ENCODE results near the gene HOXA2. TPM values are rescaled to one million over a fixed set of nuclear protein-coding genes. Genes with fewer than 3 reads are reported as not detected.

The HOXA2 gene
- total RNA-seq (1 to 10 TPM; 4.4 to 8.1 TPM), polyA plus RNA-seq (ENCODE audit: insufficient read length in 2 of 2) (10 to 100 TPM; 17.7 to 17.9 TPM)
- long read RNA-seq, donor 1, transcript HOXA2-201 (2 exons, 1,814 nt), result major isoform, 6 of 12 reads
- long read RNA-seq, donor 1, transcript HOXA2-202 (1 exons, 1,993 nt), result major isoform, 6 of 12 reads
- long read RNA-seq, donor 1, partial matches to known transcripts, result 0 of 12 reads
- long read RNA-seq, donor 1, other reads (novel, unspliced or antisense), result 0 of 12 reads
- long read RNA-seq, donor 2, transcript HOXA2-202 (1 exons, 1,993 nt), result minor isoform, 5 of 12 reads
- long read RNA-seq, donor 2, transcript HOXA2-201 (2 exons, 1,814 nt), result major isoform, 7 of 12 reads
- long read RNA-seq, donor 2, partial matches to known transcripts, result 0 of 12 reads
- long read RNA-seq, donor 2, other reads (novel, unspliced or antisense), result 0 of 12 reads
- long read RNA-seq, donor 3, transcript HOXA2-202 (1 exons, 1,993 nt), result minor isoform, 5 of 11 reads
- long read RNA-seq, donor 3, transcript HOXA2-201 (2 exons, 1,814 nt), result major isoform, 6 of 11 reads
- long read RNA-seq, donor 3, partial matches to known transcripts, result 0 of 11 reads
- long read RNA-seq, donor 3, other reads (novel, unspliced or antisense), result 0 of 11 reads
- long read RNA-seq, donor 4, transcript HOXA2-201 (2 exons, 1,814 nt), result minor isoform, 8 of 19 reads
- long read RNA-seq, donor 4, transcript HOXA2-202 (1 exons, 1,993 nt), result major isoform, 11 of 19 reads
- long read RNA-seq, donor 4, partial matches to known transcripts, result 0 of 19 reads
- long read RNA-seq, donor 4, other reads (novel, unspliced or antisense), result 0 of 19 reads

GRCh38 chr7:27102581-27103442 lies at the start of gene HOXA2:
HOXA2 (minus strand) TSS chr7:27102683; CDS start chr7:27102500, 183 bp downstream.
- Histone ChIP-seq H3K36me3 (ENCODE audit: control insufficient read depth, insufficient read depth, low read length) (peaks cover 14% of the 10 kb centered on the region), H3K27ac (ENCODE audit: low read depth, low read length) (peak within 1 kb of the TSS; percentile 98), H3K4me3 (ENCODE audit: low read depth, low read length) (peak within 1 kb of the TSS; percentile 85), H3K4me1 (ENCODE audit: control insufficient read depth, insufficient read depth, low read length) (peaks cover 60% of the 10 kb centered on the region), H3K9me3 (ENCODE audit: control insufficient read depth, insufficient read depth, low read length) (no peaks in the 10 kb centered on the region), H3K27me3 (ENCODE audit: control insufficient read depth, insufficient read depth, low read length) (peaks cover 21% of the 10 kb centered on the region)
- peak in 5 of 6 donors; percentile 72 to 96 (median 88) for DNase-seq (ENCODE audit: low read depth in 4 of 6, low spot score in 6 of 6)
- WGBS (ENCODE audit: insufficient coverage), result 4% methylated on average over 13 of the region's 29 CpGs

DNA sequence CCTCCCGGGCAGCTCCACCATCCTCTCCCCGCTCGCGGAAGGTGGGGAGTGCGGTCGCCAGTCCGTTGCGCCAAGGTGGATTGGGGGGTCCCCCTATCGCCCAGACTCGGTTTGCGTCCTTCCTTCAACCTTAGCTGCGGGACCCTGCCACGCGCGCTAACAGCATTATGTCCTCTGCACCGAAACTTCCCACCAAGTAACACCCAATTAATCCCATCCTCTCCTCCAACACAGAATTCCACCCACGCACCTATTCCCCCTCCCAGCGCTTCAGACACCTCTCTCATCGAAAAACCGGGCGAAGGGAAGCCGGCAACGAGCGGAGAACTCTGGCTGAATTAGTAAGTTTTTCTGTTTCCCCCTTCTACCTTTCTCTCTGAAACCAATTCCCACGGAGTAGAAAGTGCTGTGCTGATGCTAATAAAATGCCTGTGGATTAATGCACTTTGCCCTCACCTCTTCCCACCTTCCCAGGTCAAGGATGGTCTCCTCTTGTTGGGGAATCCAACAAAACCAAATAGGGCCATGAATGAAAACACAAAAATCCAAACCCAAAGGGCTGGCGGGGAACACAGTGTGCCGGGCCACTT lies 49.0 kb upstream of the HOXA2 start:
- Histone ChIP-seq H3K4me3 (ENCODE audit: low read depth, low read length) (peak overlapping the region; percentile 91), H3K4me1 (ENCODE audit: control insufficient read depth, insufficient read depth, low read length) (peaks cover 78% of the 10 kb centered on the region), H3K9me3 (ENCODE audit: control insufficient read depth, insufficient read depth, low read length) (no peaks in the 10 kb centered on the region), H3K36me3 (ENCODE audit: control insufficient read depth, insufficient read depth, low read length) (peaks cover 23% of the 10 kb centered on the region), H3K27me3 (ENCODE audit: control insufficient read depth, insufficient read depth, low read length) (peaks cover 4% of the 10 kb centered on the region), H3K27ac (ENCODE audit: low read depth, low read length) (peak overlapping the region; percentile 99)
- no peak for DNase-seq (ENCODE audit: low read depth in 4 of 6, low spot score in 6 of 6)
- under 1% methylated on average over 20 of the region's 27 CpGs for WGBS (ENCODE audit: insufficient coverage)

DNA sequence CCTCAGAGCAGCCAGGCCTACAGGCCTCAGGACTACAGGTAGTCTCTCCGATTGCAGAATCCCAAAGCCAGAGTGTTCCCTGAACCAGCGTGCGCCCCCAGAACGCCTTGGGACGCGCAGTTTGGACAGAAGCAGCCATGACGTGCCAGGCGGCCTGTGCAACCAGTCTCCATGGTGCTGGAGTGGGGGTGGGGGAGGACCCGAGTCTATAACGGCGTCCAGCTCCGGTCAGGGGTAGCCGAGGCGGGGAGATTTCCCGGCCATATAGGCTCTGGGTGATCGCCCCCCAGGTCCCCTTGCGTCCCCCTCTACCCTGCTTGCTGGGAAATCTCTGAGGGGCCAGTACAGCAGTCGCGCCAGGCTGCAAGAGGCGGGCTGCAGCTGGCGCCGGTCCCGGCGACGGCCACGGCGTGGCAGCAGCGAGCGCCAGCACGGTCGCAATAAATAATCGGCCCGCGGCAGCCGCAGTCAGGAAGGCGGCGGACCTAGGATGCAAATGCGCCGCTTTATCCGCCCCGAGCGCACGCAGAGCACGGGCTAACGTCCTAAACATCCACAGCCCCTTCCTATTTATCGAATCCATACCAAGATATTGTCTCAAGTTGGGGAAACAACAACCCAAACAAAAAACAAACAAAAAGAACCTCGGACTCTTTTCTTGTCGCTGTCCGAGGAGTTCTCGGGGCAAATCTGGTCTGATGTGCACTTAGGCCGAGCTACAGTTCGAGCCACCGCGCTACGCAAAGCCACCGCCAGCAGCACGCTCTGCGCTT lies 48.3 kb upstream of the HOXA2 start:
- H3K9me3 ChIP-seq (ENCODE audit: control insufficient read depth, insufficient read depth, low read length), result no peaks in the 10 kb centered on the region
- peaks cover 4% of the 10 kb centered on the region for H3K27me3 ChIP-seq (ENCODE audit: control insufficient read depth, insufficient read depth, low read length)
- peak overlapping the region; percentile 99 for H3K27ac ChIP-seq (ENCODE audit: low read depth, low read length)
- peak in 2 of 6 donors; percentile 94 to 95 for DNase-seq (ENCODE audit: low read depth in 4 of 6, low spot score in 6 of 6)
- H3K36me3 ChIP-seq (ENCODE audit: control insufficient read depth, insufficient read depth, low read length), result peaks cover 25% of the 10 kb centered on the region
- H3K4me1 ChIP-seq (ENCODE audit: control insufficient read depth, insufficient read depth, low read length), result peaks cover 80% of the 10 kb centered on the region
- under 1% methylated on average over 57 of the region's 58 CpGs for WGBS (ENCODE audit: insufficient coverage)
- H3K4me3 ChIP-seq (ENCODE audit: low read depth, low read length), result peak overlapping the region; percentile 91

GRCh38 chr7:27149842-27150567 lies 47.5 kb upstream of the HOXA2 start:
- H3K4me1 ChIP-seq (ENCODE audit: control insufficient read depth, insufficient read depth, low read length), result peaks cover 82% of the 10 kb centered on the region
- WGBS (ENCODE audit: insufficient coverage), result 32% methylated on average over 7 of the region's 13 CpGs
- peak overlapping the region; percentile 91 for H3K4me3 ChIP-seq (ENCODE audit: low read depth, low read length)
- peak overlapping the region; percentile 99 for H3K27ac ChIP-seq (ENCODE audit: low read depth, low read length)
- H3K36me3 ChIP-seq (ENCODE audit: control insufficient read depth, insufficient read depth, low read length), result peaks cover 30% of the 10 kb centered on the region
- no peaks in the 10 kb centered on the region for H3K9me3 ChIP-seq (ENCODE audit: control insufficient read depth, insufficient read depth, low read length)
- no peak for DNase-seq (ENCODE audit: low read depth in 4 of 6, low spot score in 6 of 6)
- H3K27me3 ChIP-seq (ENCODE audit: control insufficient read depth, insufficient read depth, low read length), result peaks cover 4% of the 10 kb centered on the region

DNA sequence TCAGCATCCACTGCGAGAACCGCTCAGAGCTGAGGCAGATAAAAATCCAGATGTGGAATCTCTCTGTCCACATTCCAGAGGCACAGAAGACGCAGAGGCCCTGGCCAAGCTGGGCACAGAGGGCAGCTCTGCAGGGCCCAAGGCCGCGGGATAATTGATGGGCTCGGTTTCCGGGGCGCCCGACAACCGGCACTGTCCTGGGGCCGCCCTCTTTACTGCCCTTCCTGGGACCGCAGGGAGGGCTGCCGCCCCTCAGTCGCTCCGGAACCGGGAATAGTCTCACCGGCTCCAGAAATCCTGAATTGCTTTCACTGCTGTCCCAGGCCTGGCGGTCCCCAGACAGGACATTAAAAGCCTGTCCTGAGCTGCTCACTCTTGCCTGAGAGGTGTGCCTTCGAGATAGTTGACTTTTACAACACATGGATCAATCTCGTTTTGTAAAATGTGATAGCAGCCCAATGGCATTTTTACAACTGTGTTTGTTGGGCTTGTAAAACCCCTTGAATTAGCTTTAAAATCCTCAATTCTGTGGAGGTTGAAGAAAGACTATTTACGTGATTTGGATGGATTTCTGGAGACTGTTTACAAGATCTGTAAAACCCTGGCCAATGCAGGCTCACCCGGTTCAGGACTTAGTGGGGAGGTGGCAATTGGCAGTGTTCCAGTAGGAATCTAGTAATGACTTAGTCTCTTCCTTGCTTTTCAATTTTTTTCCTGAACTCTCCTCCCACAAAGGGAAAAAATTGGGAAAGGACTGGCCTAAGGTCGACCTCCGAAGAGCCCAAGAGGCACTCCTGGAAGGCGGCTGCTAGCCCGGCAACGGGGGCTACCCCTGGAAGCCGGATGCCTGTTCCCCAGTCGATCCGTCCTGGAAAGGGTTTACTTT lies 46.5 kb upstream of the HOXA2 start:
- Histone ChIP-seq H3K9me3 (ENCODE audit: control insufficient read depth, insufficient read depth, low read length) (no peaks in the 10 kb centered on the region), H3K27ac (ENCODE audit: low read depth, low read length) (peak overlapping the region; percentile 99), H3K36me3 (ENCODE audit: control insufficient read depth, insufficient read depth, low read length) (peaks cover 30% of the 10 kb centered on the region), H3K27me3 (ENCODE audit: control insufficient read depth, insufficient read depth, low read length) (peaks cover 4% of the 10 kb centered on the region), H3K4me1 (ENCODE audit: control insufficient read depth, insufficient read depth, low read length) (peaks cover 81% of the 10 kb centered on the region), H3K4me3 (ENCODE audit: low read depth, low read length) (peak overlapping the region; percentile 91)
- DNase-seq (ENCODE audit: low read depth in 4 of 6, low spot score in 6 of 6), result peak in 2 of 6 donors; percentile 69 to 84
- 16% methylated on average over 29 of the region's 30 CpGs for WGBS (ENCODE audit: insufficient coverage)

GRCh38 chr7:27148031-27148755 lies 45.7 kb upstream of the HOXA2 start:
- DNase-seq (ENCODE audit: low read depth in 4 of 6, low spot score in 6 of 6), result no peak
- H3K4me3 ChIP-seq (ENCODE audit: low read depth, low read length), result peak overlapping the region; percentile 91
- no peaks in the 10 kb centered on the region for H3K9me3 ChIP-seq (ENCODE audit: control insufficient read depth, insufficient read depth, low read length)
- peaks cover 4% of the 10 kb centered on the region for H3K27me3 ChIP-seq (ENCODE audit: control insufficient read depth, insufficient read depth, low read length)
- H3K36me3 ChIP-seq (ENCODE audit: control insufficient read depth, insufficient read depth, low read length), result peaks cover 35% of the 10 kb centered on the region
- H3K27ac ChIP-seq (ENCODE audit: low read depth, low read length), result peak overlapping the region; percentile 99
- H3K4me1 ChIP-seq (ENCODE audit: control insufficient read depth, insufficient read depth, low read length), result peaks cover 80% of the 10 kb centered on the region
- WGBS (ENCODE audit: insufficient coverage), result 8% methylated on average over 28 of the region's 28 CpGs

DNA sequence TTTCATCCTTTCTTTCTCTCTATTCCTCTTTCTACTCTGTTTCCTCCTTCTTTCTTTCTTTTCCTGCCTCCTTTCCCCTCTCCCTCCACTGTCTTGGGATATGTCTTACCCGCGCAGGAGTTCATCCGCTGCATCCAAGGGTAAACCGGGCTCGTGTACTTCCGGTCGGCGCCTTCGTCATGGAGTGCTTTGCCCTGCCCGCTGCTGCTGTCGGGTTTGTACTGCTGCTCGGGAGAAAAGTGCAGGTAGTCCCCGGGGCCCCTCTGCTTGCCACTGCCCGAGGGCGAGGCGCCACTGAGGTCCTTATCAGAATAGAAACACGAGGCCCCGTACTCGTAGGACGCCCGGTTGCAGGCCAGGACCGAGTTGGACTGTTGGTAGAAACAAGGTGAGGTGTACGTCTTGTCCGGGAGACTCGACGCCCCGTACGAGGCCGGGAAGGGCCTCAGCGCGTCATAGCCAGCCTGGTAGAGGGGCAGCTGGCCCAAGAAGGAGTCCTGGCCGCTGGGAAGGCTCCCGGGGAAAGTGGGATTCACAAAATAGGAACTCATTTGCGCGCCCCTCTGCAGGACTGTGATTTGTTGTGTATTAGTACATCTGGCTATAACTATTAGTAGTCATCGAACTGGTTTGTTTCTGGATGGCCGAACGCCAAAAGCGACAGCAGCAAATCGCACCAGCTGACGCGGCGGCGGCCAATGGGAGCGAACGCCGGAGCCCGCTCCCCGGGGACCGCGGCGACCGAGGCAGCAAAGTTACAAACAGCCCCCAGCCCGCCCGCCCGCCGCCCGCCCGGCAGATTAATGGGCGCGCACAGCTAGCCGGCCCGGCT lies 44.9 kb upstream of the HOXA2 start, which contains the start of gene HOXA6:
HOXA6 (minus strand) TSS at position 576 of the 832 bp plus-strand sequence; CDS start at position 551, 25 bp downstream.
- Histone ChIP-seq H3K27ac (ENCODE audit: low read depth, low read length) (peak within 1 kb of the TSS; percentile 99), H3K4me3 (ENCODE audit: low read depth, low read length) (peak within 1 kb of the TSS; percentile 91), H3K36me3 (ENCODE audit: control insufficient read depth, insufficient read depth, low read length) (peaks cover 42% of the 10 kb centered on the region), H3K9me3 (ENCODE audit: control insufficient read depth, insufficient read depth, low read length) (no peaks in the 10 kb centered on the region), H3K27me3 (ENCODE audit: control insufficient read depth, insufficient read depth, low read length) (peaks cover 4% of the 10 kb centered on the region), H3K4me1 (ENCODE audit: control insufficient read depth, insufficient read depth, low read length) (peaks cover 77% of the 10 kb centered on the region)
- DNase-seq (ENCODE audit: low read depth in 4 of 6, low spot score in 6 of 6), result peak in 2 of 6 donors; percentile 87 to 96
- WGBS (ENCODE audit: insufficient coverage), result 10% methylated on average over 63 of the region's 63 CpGs
